Duodenal mucosa (tissue), 2 donors: ENCODE results near the gene CCDC15.

ENCODE experiments used
- H3K27ac ChIP-seq: one replicate; pipeline ENCODE4 v1.7.0; 2013; ENCODE audit warnings: low read depth, low read length
- H3K27me3 ChIP-seq, 2 donors: one replicate each; pipeline ENCODE4 v1.7.0; 2013; ENCODE audit warnings: low read length in 2 of 2, control low read depth in 1 of 2; ENCODE audit not compliant: insufficient read depth in 2 of 2, control insufficient read depth in 1 of 2
- H3K36me3 ChIP-seq, 2 donors: one replicate each; pipeline ENCODE4 v1.7.0; 2013; ENCODE audit warnings: low read length in 2 of 2, control low read depth in 1 of 2; ENCODE audit not compliant: insufficient read depth in 2 of 2, control insufficient read depth in 1 of 2
- H3K4me1 ChIP-seq, 2 donors: one replicate each; pipeline ENCODE4 v1.7.0; 2013; ENCODE audit warnings: low read length in 2 of 2, control low read depth in 1 of 2; ENCODE audit not compliant: insufficient read depth in 2 of 2, control insufficient read depth in 1 of 2
- H3K4me3 ChIP-seq, 2 donors: one replicate each; pipeline ENCODE4 v1.7.0; 2013; ENCODE audit warnings: low read length in 2 of 2, low read depth in 1 of 2
- H3K9ac ChIP-seq, 2 donors: one replicate each; pipeline ENCODE4 v1.7.0; 2013; ENCODE audit warnings: low read length in 2 of 2, low read depth in 1 of 2
- H3K9me3 ChIP-seq, 2 donors: one replicate each; pipeline ENCODE4 v1.7.0; 2013; ENCODE audit warnings: low read length in 2 of 2, control low read depth in 1 of 2; ENCODE audit not compliant: control insufficient read depth in 1 of 2

CCDC15 gene

DNA sequence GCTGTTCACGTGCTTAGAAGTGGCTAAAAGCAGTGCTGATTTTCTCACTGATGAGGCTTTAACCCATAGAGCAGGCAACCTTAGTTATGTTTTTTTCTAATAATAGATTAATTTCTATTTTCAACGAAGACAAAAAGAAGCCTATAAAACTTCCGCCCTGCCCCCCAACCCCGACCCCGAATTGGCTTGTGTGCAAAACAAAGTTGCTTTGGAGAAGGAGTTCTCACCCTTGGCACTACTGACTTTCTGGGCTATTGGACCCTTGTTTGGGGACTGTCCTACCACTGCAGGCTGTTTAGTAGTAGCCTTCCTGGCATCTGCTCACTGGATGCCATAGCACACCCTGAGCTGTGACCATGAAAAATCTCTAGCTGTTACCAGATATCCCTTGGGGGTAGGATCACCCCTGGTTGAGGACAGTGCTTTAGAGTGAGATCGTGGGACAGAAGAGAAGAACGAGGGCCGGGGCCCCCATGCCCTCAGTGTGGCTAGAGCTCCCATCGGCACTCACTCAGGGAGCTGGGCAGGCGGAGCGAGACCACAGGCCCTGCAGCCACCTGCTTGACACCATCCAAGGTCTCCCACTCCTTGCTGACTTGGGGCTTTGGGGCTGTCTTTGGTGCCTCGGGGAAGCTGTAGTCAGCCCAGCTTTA, 126.0 kb downstream of the CCDC15 start:
- Histone ChIP-seq H3K4me3 (no peak overlapping the region), H3K27me3 (no peaks in the 10 kb centered on the region), H3K27ac (no peak overlapping the region), H3K4me1 (peaks cover 4 to 6% of the 10 kb centered on the region in 2 donors), H3K36me3 (peaks cover 0 to 1% of the 10 kb centered on the region in 2 donors), H3K9ac (no peak overlapping the region), H3K9me3 (no peaks in the 10 kb centered on the region)

- Histone ChIP-seq H3K4me1 (peaks cover 0 to under 1% of the 10 kb centered on the region in 2 donors), H3K27me3 (no peaks in the 10 kb centered on the region), H3K36me3 (peaks cover 0 to 6% of the 10 kb centered on the region in 2 donors)
These were observed 126.5 kb downstream of the CCDC15 start for GRCh38 chr11:125080531-125080911.

GRCh38 chr11:125081098-125081798, 127.2 kb downstream of the CCDC15 start:
- Histone ChIP-seq H3K27me3 (no peaks in the 10 kb centered on the region), H3K36me3 (peaks cover 0 to 8% of the 10 kb centered on the region in 2 donors), H3K9ac (no peak overlapping the region), H3K27ac (no peak overlapping the region), H3K4me3 (no peak overlapping the region), H3K4me1 (no peaks in the 10 kb centered on the region), H3K9me3 (no peaks in the 10 kb centered on the region)

More at GRCh38 chr11:125080531-125080911, 126.5 kb downstream of the CCDC15 start:
- Histone ChIP-seq H3K27ac (no peak overlapping the region), H3K9me3 (no peaks in the 10 kb centered on the region), H3K4me3 (no peak overlapping the region), H3K9ac (no peak overlapping the region)

- Histone ChIP-seq H3K4me1 (no peaks in the 10 kb centered on the region), H3K4me3 (no peak overlapping the region), H3K27ac (no peak overlapping the region), H3K36me3 (peaks cover 0 to 8% of the 10 kb centered on the region in 2 donors), H3K9ac (no peak overlapping the region), H3K9me3 (no peaks in the 10 kb centered on the region), H3K27me3 (no peaks in the 10 kb centered on the region)
These were observed 128.0 kb downstream of the CCDC15 start for GRCh38 chr11:125082040-125082439.

GRCh38 chr11:125082611-125083311, 128.8 kb downstream of the CCDC15 start:
- H3K4me3 ChIP-seq = no peak overlapping the region
- H3K27ac ChIP-seq = no peak overlapping the region
- H3K36me3 ChIP-seq = peaks cover 0 to 8% of the 10 kb centered on the region in 2 donors
- H3K9me3 ChIP-seq = no peaks in the 10 kb centered on the region
- no peak overlapping the region for H3K9ac ChIP-seq
- H3K4me1 ChIP-seq = no peaks in the 10 kb centered on the region
- H3K27me3 ChIP-seq = no peaks in the 10 kb centered on the region

DNA sequence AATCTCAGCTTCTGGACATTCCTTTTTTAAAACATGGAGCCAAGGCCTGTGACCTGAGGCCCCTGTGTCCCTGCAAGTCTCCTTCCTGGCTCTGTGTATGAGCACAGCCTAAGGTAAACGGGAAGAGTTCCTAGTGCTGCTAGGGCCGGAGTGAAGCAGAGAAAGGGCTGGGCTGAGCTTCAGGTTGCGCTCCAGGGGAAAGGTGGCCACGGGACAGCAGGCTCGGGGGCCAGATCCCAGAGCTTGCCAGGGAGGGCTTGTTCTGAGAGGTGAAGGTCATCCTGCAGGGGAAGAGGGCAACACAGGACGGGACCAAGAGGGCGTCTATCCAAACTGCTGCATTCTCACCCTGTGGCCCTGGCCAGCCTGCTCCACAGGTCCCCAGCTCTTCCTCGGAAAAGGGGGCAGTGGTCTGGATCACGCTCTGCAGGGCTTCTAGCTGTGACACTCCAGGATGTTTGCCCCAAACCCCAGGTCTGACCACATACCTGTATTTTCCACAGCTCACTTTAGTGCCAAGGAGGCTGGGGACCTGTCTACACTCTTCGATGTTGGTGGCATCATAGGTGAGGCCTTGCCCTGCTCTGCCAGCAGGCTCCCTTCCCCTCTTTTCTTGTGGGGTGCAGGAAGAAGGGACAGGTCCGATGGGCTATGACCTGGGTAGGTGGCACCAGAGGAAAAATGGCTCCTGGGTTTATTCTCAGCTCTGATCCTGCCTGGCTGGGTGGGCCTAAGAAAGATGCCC, 129.5 kb downstream of the CCDC15 start:
- H3K9ac ChIP-seq = no peak overlapping the region
- H3K9me3 ChIP-seq = no peaks in the 10 kb centered on the region
- no peaks in the 10 kb centered on the region for H3K27me3 ChIP-seq
- no peak overlapping the region for H3K27ac ChIP-seq
- no peaks in the 10 kb centered on the region for H3K4me1 ChIP-seq
- no peak overlapping the region for H3K4me3 ChIP-seq
- peaks cover 0 to 8% of the 10 kb centered on the region in 2 donors for H3K36me3 ChIP-seq

GRCh38 chr11:125084057-125084416, 130.0 kb downstream of the CCDC15 start:
- Histone ChIP-seq H3K4me3 (no peak overlapping the region), H3K9me3 (no peaks in the 10 kb centered on the region), H3K4me1 (no peaks in the 10 kb centered on the region), H3K36me3 (peaks cover 0 to 8% of the 10 kb centered on the region in 2 donors), H3K27ac (no peak overlapping the region), H3K9ac (no peak overlapping the region), H3K27me3 (no peaks in the 10 kb centered on the region)

DNA sequence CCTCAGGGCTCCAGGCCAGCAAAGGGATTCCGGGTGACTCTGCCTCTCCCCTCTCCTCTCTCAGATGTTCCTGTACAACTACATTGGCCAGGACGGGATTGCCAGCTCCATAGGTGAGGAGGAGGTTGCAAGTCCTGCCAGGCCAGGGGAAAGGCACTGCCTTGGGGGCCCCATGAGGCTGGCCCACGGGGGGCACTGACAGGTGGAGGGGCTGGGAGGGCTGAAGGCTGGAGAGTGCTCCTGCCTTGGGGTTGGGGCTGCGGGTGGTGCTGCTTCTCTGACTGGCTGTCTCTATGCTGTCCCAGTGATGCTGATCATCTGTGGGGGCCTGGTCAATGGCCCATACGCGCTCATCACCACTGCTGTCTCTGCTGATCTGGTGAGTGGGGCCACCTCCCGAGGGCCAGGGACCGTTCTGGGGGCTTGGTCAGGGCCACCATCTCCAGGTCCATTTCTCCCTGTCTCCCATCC, 130.8 kb downstream of the CCDC15 start:
- Histone ChIP-seq H3K27me3 (no peaks in the 10 kb centered on the region), H3K27ac (no peak overlapping the region), H3K4me3 (no peak overlapping the region), H3K9me3 (no peaks in the 10 kb centered on the region), H3K4me1 (no peaks in the 10 kb centered on the region), H3K36me3 (peaks cover 0 to 8% of the 10 kb centered on the region in 2 donors), H3K9ac (no peak overlapping the region)

GRCh38 chr11:125085301-125086081, 131.5 kb downstream of the CCDC15 start:
- Histone ChIP-seq H3K4me1 (no peaks in the 10 kb centered on the region), H3K27me3 (no peaks in the 10 kb centered on the region), H3K36me3 (peaks cover 0 to 8% of the 10 kb centered on the region in 2 donors), H3K9ac (no peak overlapping the region), H3K9me3 (no peaks in the 10 kb centered on the region), H3K4me3 (no peak overlapping the region), H3K27ac (no peak overlapping the region)
